Esophagus muscularis mucosa (tissue), 3 donors: ENCODE measurements around the gene MPHOSPH6.

ENCODE experiments used
- POLR2A ChIP-seq: fragments of 450-650 bp; IDR thresholded peaks from one replicate; pipeline ENCODE4 v1.6.1; 2017; ENCODE audit warnings: antibody characterized with exemption, moderate library complexity, mild to moderate bottlenecking, low read depth
- POLR2AphosphoS5 ChIP-seq, 2 donors: sonication (generic); formaldehyde crosslinking; IDR thresholded peaks; one replicate each; pipeline ENCODE4 v1.6.1; 2017; ENCODE audit warnings: antibody characterized with exemption in 2 of 2
- TF ChIP-seq, protein P1 (sequence below), 3 experiments: fragments of 200-600 bp in 2 of 3; fragments of 450-650 bp in 1 of 3; sonication (generic) in 2 of 3; IDR thresholded peaks; one replicate each; pipeline ENCODE4 v1.5.1; 2017 to 2019; ENCODE audit warnings: antibody characterized with exemption in 3 of 3, mild to moderate bottlenecking in 2 of 3, moderate library complexity in 1 of 3

DNA sequence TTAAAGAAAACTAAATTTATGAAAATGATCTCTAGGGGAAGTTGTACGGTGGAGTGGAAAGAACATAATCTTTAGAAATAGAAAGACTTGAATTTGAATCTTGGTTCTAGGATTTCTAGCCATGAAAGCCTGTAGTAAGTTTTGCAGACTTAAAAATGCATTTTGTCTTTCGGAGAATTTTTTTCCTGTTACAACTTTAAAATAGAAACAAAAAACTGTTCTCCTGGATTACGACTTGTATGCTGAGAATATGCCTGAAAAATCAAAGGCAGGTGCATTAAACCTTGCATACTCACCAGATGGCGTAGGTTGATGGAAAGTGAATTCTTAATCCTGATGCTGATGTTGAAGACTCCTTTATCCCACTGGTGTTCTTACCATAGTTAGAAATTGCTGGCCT lies 7.5 kb upstream of the MPHOSPH6 start:
- TF ChIP-seq, protein P1, sequence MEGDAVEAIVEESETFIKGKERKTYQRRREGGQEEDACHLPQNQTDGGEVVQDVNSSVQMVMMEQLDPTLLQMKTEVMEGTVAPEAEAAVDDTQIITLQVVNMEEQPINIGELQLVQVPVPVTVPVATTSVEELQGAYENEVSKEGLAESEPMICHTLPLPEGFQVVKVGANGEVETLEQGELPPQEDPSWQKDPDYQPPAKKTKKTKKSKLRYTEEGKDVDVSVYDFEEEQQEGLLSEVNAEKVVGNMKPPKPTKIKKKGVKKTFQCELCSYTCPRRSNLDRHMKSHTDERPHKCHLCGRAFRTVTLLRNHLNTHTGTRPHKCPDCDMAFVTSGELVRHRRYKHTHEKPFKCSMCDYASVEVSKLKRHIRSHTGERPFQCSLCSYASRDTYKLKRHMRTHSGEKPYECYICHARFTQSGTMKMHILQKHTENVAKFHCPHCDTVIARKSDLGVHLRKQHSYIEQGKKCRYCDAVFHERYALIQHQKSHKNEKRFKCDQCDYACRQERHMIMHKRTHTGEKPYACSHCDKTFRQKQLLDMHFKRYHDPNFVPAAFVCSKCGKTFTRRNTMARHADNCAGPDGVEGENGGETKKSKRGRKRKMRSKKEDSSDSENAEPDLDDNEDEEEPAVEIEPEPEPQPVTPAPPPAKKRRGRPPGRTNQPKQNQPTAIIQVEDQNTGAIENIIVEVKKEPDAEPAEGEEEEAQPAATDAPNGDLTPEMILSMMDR (IDR thresholded peaks at IDR 0.05) = no peak
- TF ChIP-seq POLR2A (no peak), POLR2AphosphoS5 (IDR thresholded peaks at IDR 0.05) (no peak)
